Astrocyte of the spinal cord (primary cell): ENCODE data around the gene FOXL1.

ENCODE experiments used
- DNase-seq: peaks from one replicate; pipeline ENCODE4 v3.0.0; 2011; ENCODE audit warnings: low read depth, low spot score
- H3K4me3 ChIP-seq: 2 replicates; pipeline ENCODE4 v1.5.1; 2011; ENCODE audit warnings: low read depth, mild to moderate bottlenecking, low read length, moderate library complexity
- CTCF ChIP-seq: IDR thresholded peaks from 2 replicates; pipeline ENCODE4 v1.5.1; 2012; ENCODE audit warnings: low read depth, mild to moderate bottlenecking, low read length, inconsistent platforms
- in situ Hi-C: cut with HindIII; loops from 2 replicates; pipeline ENCODE4 v1.10.0; 2017; ENCODE audit warnings: low sequenced_read_pairs

The FOXL1 gene

GRCh38 chr16:86598607-86599565 lies 20.5 kb downstream of the FOXL1 start:
- DNase-seq, result no peak
- H3K4me3 ChIP-seq, result no peak overlapping the region
- in situ Hi-C loops, result no loop called here
- TF ChIP-seq CTCF, result no peak

GRCh38 chr16:86601356-86601755 lies 23.0 kb downstream of the FOXL1 start:
- no peak for TF ChIP-seq CTCF
- in situ Hi-C loops, result no loop called here
- DNase-seq, result no peak
- no peak overlapping the region for H3K4me3 ChIP-seq

GRCh38 chr16:86602521-86602920 lies 24.2 kb downstream of the FOXL1 start:
- DNase-seq, result no peak
- no peak for TF ChIP-seq CTCF
- in situ Hi-C loops, result no loop called here
- H3K4me3 ChIP-seq, result no peak overlapping the region

- in situ Hi-C loops, result no loop called here
- no peak for TF ChIP-seq CTCF
- H3K4me3 ChIP-seq, result no peak overlapping the region
- DNase-seq, result no peak
Measured at GRCh38 chr16:86604436-86605193, 26.3 kb downstream of the FOXL1 start.

GRCh38 chr16:86605950-86606349 lies 27.6 kb downstream of the FOXL1 start:
- H3K4me3 ChIP-seq, result no peak overlapping the region
- in situ Hi-C loops, result no loop called here
- no peak for DNase-seq
- no peak for TF ChIP-seq CTCF

- peak; percentile 17 for TF ChIP-seq CTCF
- no peak overlapping the region for H3K4me3 ChIP-seq
- in situ Hi-C loops, result no loop called here
- DNase-seq, result no peak
Measured at GRCh38 chr16:86608301-86608747, 30.0 kb downstream of the FOXL1 start.
